ENCODE results near the gene NFKB1. TPM values are rescaled to one million over a fixed set of nuclear protein-coding genes. Genes with fewer than 3 reads are reported as not detected.
A peak's percentile ranks its signal among the peaks of the same experiment; 100 is the strongest.

The NFKB1 gene
- total and polyA plus RNA-seq, 2 experiments from 2014 or later, result 15.5 to 26.6 TPM

GRCh38 chr4:102563000-102563399 lies 61.8 kb downstream of the NFKB1 start:
- TF ChIP-seq, protein P1, sequence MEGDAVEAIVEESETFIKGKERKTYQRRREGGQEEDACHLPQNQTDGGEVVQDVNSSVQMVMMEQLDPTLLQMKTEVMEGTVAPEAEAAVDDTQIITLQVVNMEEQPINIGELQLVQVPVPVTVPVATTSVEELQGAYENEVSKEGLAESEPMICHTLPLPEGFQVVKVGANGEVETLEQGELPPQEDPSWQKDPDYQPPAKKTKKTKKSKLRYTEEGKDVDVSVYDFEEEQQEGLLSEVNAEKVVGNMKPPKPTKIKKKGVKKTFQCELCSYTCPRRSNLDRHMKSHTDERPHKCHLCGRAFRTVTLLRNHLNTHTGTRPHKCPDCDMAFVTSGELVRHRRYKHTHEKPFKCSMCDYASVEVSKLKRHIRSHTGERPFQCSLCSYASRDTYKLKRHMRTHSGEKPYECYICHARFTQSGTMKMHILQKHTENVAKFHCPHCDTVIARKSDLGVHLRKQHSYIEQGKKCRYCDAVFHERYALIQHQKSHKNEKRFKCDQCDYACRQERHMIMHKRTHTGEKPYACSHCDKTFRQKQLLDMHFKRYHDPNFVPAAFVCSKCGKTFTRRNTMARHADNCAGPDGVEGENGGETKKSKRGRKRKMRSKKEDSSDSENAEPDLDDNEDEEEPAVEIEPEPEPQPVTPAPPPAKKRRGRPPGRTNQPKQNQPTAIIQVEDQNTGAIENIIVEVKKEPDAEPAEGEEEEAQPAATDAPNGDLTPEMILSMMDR (IDR thresholded peaks at IDR 0.05; ENCODE audit: low read depth, low read length), result no peak
- Histone ChIP-seq H3K27ac (no peak overlapping the region), H3K4me3 (no peak overlapping the region), H3K36me3 (peaks cover 6% of the 10 kb centered on the region), H3K4me1 (ENCODE audit: low read depth) (no peaks in the 10 kb centered on the region), H3K27me3 (no peaks in the 10 kb centered on the region), H3K9me3 (ENCODE audit: low read depth) (no peaks in the 10 kb centered on the region)
- no peak for DNase-seq (ENCODE audit: low read depth in 1 of 2, low spot score in 1 of 2)

- Histone ChIP-seq H3K4me1 (ENCODE audit: low read depth) (no peaks in the 10 kb centered on the region), H3K27ac (no peak overlapping the region), H3K4me3 (no peak overlapping the region), H3K36me3 (peaks cover 6% of the 10 kb centered on the region), H3K27me3 (no peaks in the 10 kb centered on the region), H3K9me3 (ENCODE audit: low read depth) (no peaks in the 10 kb centered on the region)
- DNase-seq (ENCODE audit: low read depth in 1 of 2, low spot score in 1 of 2), result peak in 1 of 2 donors; percentile 58
- TF ChIP-seq, protein P1 (IDR thresholded peaks at IDR 0.05; ENCODE audit: low read depth, low read length), result no peak
These were observed 63.4 kb downstream of the NFKB1 start for GRCh38 chr4:102564399-102565059.

- Histone ChIP-seq H3K4me1 (ENCODE audit: low read depth) (no peaks in the 10 kb centered on the region), H3K36me3 (peaks cover 6% of the 10 kb centered on the region), H3K9me3 (ENCODE audit: low read depth) (no peaks in the 10 kb centered on the region), H3K4me3 (no peak overlapping the region), H3K27me3 (no peaks in the 10 kb centered on the region), H3K27ac (no peak overlapping the region)
- TF ChIP-seq, protein P1 (IDR thresholded peaks at IDR 0.05; ENCODE audit: low read depth, low read length), result no peak
- DNase-seq (ENCODE audit: low read depth in 1 of 2, low spot score in 1 of 2), result no peak
These were observed 64.5 kb downstream of the NFKB1 start for GRCh38 chr4:102565696-102566095.

DNA sequence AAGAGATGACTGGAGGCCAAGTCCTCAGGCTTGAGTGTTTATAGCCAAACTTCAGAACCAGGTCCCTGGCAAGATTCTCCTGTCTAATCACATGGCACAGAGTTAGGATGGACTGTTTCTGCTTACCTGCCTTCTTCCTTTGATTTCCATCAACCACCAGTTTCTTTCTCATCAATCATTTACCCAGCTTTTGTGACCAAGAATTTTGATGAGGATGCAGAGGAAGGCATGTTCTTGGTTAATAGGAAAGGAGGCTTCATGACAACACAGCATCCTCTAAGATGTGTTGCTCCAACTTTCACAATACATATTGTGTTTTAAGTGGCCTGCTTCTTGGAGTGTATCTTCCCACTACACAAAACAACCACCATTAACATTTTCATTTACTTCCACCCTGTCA lies 65.3 kb downstream of the NFKB1 start:
- Histone ChIP-seq H3K4me1 (ENCODE audit: low read depth) (no peaks in the 10 kb centered on the region), H3K27ac (no peak overlapping the region), H3K36me3 (peaks cover 6% of the 10 kb centered on the region), H3K9me3 (ENCODE audit: low read depth) (no peaks in the 10 kb centered on the region), H3K4me3 (no peak overlapping the region), H3K27me3 (no peaks in the 10 kb centered on the region)
- no peak for DNase-seq (ENCODE audit: low read depth in 1 of 2, low spot score in 1 of 2)
- TF ChIP-seq, protein P1 (IDR thresholded peaks at IDR 0.05; ENCODE audit: low read depth, low read length), result no peak

DNA sequence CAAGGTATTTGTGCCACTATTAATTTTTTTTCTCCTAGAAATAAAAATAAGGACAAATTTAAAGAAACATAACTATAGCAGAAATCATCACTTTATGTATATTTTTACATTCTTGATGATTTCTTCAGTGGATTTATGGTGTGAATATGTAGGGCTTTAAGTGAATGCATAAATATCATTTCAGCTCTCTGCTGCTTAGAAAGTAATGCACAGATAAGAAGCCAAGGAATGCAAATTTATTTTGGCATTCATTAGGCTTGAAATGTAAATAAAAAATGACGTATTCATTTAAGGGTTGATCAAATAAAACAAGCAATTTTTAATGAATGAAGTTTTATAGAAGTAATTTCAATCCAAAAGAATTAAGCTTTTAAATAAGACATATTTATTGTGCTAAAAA lies 66.3 kb downstream of the NFKB1 start:
- Histone ChIP-seq H3K4me1 (ENCODE audit: low read depth) (no peaks in the 10 kb centered on the region), H3K36me3 (peaks cover 6% of the 10 kb centered on the region), H3K9me3 (ENCODE audit: low read depth) (no peaks in the 10 kb centered on the region), H3K27ac (no peak overlapping the region), H3K4me3 (no peak overlapping the region), H3K27me3 (no peaks in the 10 kb centered on the region)
- no peak for DNase-seq (ENCODE audit: low read depth in 1 of 2, low spot score in 1 of 2)
- TF ChIP-seq, protein P1 (IDR thresholded peaks at IDR 0.05; ENCODE audit: low read depth, low read length), result no peak
